ENCODE results near the gene TNIK. TPM values are rescaled to one million over a fixed set of nuclear protein-coding genes. Genes with fewer than 3 reads are reported as not detected.
"Not testable (repeated sequence)": the region's sequence is repeated elsewhere in the genome, so short reads cannot be mapped to it uniquely, and the experiment has no call there.

The TNIK gene
- total RNA-seq, 4 donors from 2014 or later: 30.3 to 39.0 (median 36.8) TPM

DNA sequence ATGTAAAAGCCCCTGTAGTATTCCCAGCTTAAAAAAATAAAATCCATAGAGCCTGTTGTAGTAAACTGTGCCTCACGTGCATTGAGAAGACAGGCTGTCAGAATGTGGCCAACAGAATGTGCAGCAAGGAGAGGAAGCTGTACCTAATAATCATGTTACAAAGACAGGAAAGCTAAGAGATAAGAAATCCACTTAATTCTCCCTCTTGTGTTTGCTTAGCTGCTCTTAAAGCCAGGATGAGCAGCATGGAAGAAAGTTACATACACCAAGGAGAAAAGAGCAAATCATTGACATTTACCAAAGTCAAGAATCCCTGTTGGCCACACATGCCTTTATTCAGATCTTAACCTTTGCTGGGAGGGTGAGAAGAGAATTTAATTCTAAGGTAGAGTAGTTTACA lies 85.9 kb downstream of the TNIK start:
- no peak for DNase-seq (ENCODE audit: extremely low spot score)
- Histone ChIP-seq H3K27ac (replicated peaks in 1 of 4) (no peak overlapping the region), H3K4me1 (peaks cover 27 to 55% (median 46%) of the 10 kb centered on the region in 4 donors), H3K9me3 (no peaks in the 10 kb centered on the region), H3K4me3 (no peak overlapping the region), H3K36me3 (no peaks in the 10 kb centered on the region), H3K27me3 (no peaks in the 10 kb centered on the region)
- intact Hi-C loops (cut with DNase I): no loop called here
- 28% methylated on average over 1 of the region's 1 CpG for WGBS
- TF ChIP-seq POLR2AphosphoS5 (IDR thresholded peaks at IDR 0.05) (no peak), POLR2A (IDR thresholded peaks at IDR 0.05; ENCODE audit: low read depth) (no peak), EP300 (IDR thresholded peaks at IDR 0.05) (no peak)
- TF ChIP-seq, protein P1, sequence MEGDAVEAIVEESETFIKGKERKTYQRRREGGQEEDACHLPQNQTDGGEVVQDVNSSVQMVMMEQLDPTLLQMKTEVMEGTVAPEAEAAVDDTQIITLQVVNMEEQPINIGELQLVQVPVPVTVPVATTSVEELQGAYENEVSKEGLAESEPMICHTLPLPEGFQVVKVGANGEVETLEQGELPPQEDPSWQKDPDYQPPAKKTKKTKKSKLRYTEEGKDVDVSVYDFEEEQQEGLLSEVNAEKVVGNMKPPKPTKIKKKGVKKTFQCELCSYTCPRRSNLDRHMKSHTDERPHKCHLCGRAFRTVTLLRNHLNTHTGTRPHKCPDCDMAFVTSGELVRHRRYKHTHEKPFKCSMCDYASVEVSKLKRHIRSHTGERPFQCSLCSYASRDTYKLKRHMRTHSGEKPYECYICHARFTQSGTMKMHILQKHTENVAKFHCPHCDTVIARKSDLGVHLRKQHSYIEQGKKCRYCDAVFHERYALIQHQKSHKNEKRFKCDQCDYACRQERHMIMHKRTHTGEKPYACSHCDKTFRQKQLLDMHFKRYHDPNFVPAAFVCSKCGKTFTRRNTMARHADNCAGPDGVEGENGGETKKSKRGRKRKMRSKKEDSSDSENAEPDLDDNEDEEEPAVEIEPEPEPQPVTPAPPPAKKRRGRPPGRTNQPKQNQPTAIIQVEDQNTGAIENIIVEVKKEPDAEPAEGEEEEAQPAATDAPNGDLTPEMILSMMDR (IDR thresholded peaks at IDR 0.05): no peak

GRCh38 chr3:171373711-171374110 lies 86.5 kb downstream of the TNIK start:
- DNase-seq (ENCODE audit: extremely low spot score): no peak
- Histone ChIP-seq H3K4me1 (peaks cover 22 to 50% (median 41%) of the 10 kb centered on the region in 4 donors), H3K36me3 (no peaks in the 10 kb centered on the region), H3K9me3 (no peaks in the 10 kb centered on the region), H3K27ac (replicated peaks in 1 of 4) (no peak overlapping the region), H3K4me3 (no peak overlapping the region), H3K27me3 (no peaks in the 10 kb centered on the region)
- TF ChIP-seq POLR2A (IDR thresholded peaks at IDR 0.05; ENCODE audit: low read depth): no peak
- TF ChIP-seq POLR2AphosphoS5 (IDR thresholded peaks at IDR 0.05): no peak
- TF ChIP-seq EP300 (IDR thresholded peaks at IDR 0.05): no peak
- TF ChIP-seq, protein P1 (IDR thresholded peaks at IDR 0.05): no peak
- WGBS: 89% methylated on average over 2 of the region's 2 CpGs
- intact Hi-C loops (cut with DNase I): no loop called here

DNA sequence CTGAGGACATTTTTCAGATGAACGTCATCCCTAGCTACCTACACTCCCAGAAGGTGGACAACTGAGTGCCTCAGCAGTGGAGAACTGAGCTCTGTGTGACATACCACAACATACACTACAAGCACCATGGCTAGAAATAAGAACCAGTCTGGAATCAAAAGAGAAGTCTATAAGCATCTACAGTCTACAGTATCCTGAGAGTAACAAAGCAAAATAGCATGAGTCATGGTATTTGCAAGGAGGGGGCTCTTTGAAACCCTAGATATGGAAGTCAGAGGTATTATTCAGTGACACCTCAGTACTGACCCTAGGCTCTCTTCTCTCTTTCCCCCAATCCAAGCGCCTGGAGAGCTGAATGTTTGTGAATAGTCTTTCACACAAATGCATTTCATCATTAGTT lies 87.5 kb downstream of the TNIK start:
- Histone ChIP-seq H3K9me3 (no peaks in the 10 kb centered on the region), H3K4me3 (no peak overlapping the region), H3K27me3 (no peaks in the 10 kb centered on the region), H3K36me3 (no peaks in the 10 kb centered on the region), H3K4me1 (peaks cover 22 to 44% (median 37%) of the 10 kb centered on the region in 4 donors), H3K27ac (replicated peaks in 1 of 4) (no peak overlapping the region)
- TF ChIP-seq, protein P1 (IDR thresholded peaks at IDR 0.05): no peak
- no peak for TF ChIP-seq POLR2A (IDR thresholded peaks at IDR 0.05; ENCODE audit: low read depth)
- TF ChIP-seq POLR2AphosphoS5 (IDR thresholded peaks at IDR 0.05): no peak
- TF ChIP-seq EP300 (IDR thresholded peaks at IDR 0.05): no peak
- intact Hi-C loops (cut with DNase I): no loop called here
- WGBS: 97% methylated on average over 2 of the region's 2 CpGs
- no peak for DNase-seq (ENCODE audit: extremely low spot score)

- H3K27ac ChIP-seq (replicated peaks in 1 of 4): no peak overlapping the region
- WGBS: 76% methylated on average over 3 of the region's 3 CpGs
- no peak for TF ChIP-seq POLR2AphosphoS5 (IDR thresholded peaks at IDR 0.05)
- TF ChIP-seq, protein P1 (IDR thresholded peaks at IDR 0.05): no peak
- no peak for TF ChIP-seq EP300 (IDR thresholded peaks at IDR 0.05)
- no peak for TF ChIP-seq POLR2A (IDR thresholded peaks at IDR 0.05; ENCODE audit: low read depth)
Measured at GRCh38 chr3:171371354-171371753, 88.9 kb downstream of the TNIK start.

DNA sequence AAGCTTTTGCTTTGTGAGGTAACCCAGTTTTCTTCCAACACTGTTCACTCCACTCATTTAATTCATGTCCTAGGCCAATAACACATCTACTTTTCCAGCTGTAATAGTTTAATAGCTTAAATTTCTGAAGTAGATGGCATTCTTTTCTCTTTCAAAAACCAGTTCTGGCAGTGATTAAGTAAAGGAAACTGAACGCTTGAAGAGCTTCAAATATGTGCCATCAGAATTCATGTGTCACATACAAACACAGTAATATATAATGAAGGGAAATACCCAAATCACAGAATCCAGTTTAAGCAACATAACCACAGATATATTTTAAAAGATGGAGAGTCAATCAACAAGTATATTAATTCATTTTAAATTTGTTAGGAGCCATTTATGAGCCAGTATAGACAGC lies 91.0 kb downstream of the TNIK start:
- intact Hi-C loops (cut with DNase I): no loop called here
- no peaks in the 10 kb centered on the region for H3K9me3 ChIP-seq
- 85% methylated on average over 1 of the region's 1 CpG for WGBS
- no peaks in the 10 kb centered on the region for H3K27me3 ChIP-seq
- H3K4me1 ChIP-seq: peaks cover 15 to 19% (median 16%) of the 10 kb centered on the region in 4 donors
- H3K36me3 ChIP-seq: no peaks in the 10 kb centered on the region
- no peak overlapping the region for H3K4me3 ChIP-seq
- TF ChIP-seq POLR2A (IDR thresholded peaks at IDR 0.05; ENCODE audit: low read depth) (no peak), EP300 (IDR thresholded peaks at IDR 0.05) (no peak), POLR2AphosphoS5 (IDR thresholded peaks at IDR 0.05) (no peak)
- TF ChIP-seq, protein P1 (IDR thresholded peaks at IDR 0.05): no peak
- no peak overlapping the region for H3K27ac ChIP-seq (replicated peaks in 1 of 4)
- DNase-seq (ENCODE audit: extremely low spot score): no peak

More at GRCh38 chr3:171371354-171371753, 88.9 kb downstream of the TNIK start:
- no peaks in the 10 kb centered on the region for H3K36me3 ChIP-seq
- no peak overlapping the region for H3K4me3 ChIP-seq
- DNase-seq (ENCODE audit: extremely low spot score): no peak
- no peaks in the 10 kb centered on the region for H3K27me3 ChIP-seq
- intact Hi-C loops (cut with DNase I): no loop called here
- H3K4me1 ChIP-seq: peaks cover 22 to 31% (median 26%) of the 10 kb centered on the region in 4 donors
- no peaks in the 10 kb centered on the region for H3K9me3 ChIP-seq

GRCh38 chr3:171366738-171367137 lies 93.5 kb downstream of the TNIK start:
- H3K4me3 ChIP-seq; H3K9me3 ChIP-seq; H3K27ac ChIP-seq (replicated peaks in 1 of 4); H3K36me3 ChIP-seq; H3K27me3 ChIP-seq; DNase-seq (ENCODE audit: extremely low spot score); intact Hi-C loops (cut with DNase I): not testable (repeated sequence)
- H3K4me1 ChIP-seq: peaks cover 8 to 17% (median 14%) of the 10 kb centered on the region in 4 donors
- WGBS: 92% methylated on average over 5 of the region's 5 CpGs

Measured in esophagus muscularis mucosa (tissue), 4 donors.